NCI-H2107 treated with DMSO at 0.1 percent for 48 hours (cell line): Measurements from ENCODE around the gene EIF5A.
"Not testable (repeated sequence)": the region's sequence is repeated elsewhere in the genome, so short reads cannot be mapped to it uniquely, and the experiment has no call there.

Source experiments
- DNase-seq: peaks from one replicate; lab custom pipeline; 2025; ENCODE audit not compliant: unreplicated experiment; lab: John Stamatoyannopoulos, UW

The EIF5A gene

DNA sequence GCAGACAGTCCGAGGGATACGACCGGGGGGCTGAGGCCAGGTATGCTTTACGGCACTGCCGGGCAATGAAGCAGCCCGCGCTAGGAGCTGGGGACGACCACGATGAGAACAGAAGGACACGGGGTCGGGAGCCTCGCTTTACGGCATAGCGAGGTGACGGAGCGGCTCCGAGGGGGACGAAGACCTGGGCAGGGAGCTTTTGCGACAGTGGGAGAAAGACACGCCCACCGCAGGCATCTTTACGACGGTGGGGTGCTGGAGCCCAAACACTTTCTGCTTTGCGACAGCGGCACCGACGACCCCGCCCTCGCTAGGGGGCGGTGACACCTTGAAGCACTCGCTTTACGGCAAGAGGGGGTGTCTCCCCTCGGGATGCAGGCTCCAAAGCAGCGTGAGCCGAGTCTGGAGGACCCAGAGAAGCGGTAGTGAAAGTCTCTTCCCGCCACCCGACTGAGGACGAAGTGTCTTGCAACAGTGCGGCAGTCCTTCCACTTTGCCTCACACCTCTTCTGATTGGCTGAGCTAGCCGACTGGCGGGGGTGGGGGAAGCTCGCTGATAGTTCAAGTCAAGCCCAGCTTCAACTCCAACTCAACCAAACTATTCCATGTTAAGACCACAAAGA, 22.1 kb downstream of the EIF5A start:
- peak; percentile 95 for DNase-seq

DNA sequence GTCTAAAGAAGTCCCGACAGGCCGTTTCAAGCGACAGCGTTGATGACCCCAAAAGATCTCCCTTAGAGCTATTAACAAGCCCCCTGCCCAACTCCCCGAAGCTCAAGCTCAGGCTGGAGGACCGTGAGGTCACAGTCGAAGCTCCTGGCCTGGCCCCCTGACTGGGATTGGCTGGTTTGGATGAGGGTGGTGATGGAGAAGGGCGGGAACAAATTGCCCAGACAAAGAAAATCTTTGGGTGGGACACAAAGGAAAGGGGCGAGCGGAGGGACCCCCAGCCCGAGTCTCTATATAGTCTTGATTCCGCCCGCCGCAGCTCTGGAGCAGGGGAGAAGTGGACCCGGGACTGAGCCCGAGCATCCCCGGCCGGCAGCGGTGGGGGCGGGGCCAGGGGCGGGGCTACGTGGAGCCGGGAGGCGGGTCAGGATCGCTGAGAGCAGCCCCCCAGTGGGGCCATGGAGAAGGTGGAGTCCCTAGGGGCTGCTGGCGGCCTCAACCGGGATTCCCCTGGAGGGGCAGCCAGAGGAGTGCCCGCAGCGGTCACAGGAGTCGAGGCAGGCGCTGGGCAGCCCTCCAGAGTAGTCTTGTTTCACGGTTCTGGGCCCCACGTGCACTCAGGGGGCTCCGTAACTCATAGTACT, 22.7 kb downstream of the EIF5A start:
- peak; percentile 62 for DNase-seq

DNA sequence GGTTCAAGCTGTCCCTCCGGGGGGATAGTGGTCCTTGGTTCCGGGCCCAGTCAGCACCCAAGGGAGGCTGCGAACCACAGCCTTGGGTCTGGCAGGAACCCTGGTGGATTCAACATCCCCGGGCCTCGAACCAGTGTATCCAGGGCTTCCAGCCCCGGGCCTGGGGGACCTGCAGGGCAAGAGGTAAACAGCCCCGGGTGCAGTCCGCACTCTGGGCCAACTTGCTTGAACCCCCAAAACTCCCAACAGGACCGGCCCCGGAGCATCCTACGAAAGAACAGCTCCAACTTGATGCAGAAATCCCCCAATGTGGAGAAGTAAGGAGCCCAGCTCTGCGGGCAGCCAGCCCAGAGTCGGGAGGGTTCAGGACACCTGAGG, 23.2 kb downstream of the EIF5A start:
- no peak for DNase-seq

GRCh38 chr17:7332111-7332510, 24.7 kb downstream of the EIF5A start:
- no peak for DNase-seq

GRCh38 chr17:7332600-7333069, 25.2 kb downstream of the EIF5A start:
- not testable (repeated sequence) for DNase-seq

- no peak for DNase-seq
Observed at GRCh38 chr17:7334938-7335538, 27.6 kb downstream of the EIF5A start.

DNA sequence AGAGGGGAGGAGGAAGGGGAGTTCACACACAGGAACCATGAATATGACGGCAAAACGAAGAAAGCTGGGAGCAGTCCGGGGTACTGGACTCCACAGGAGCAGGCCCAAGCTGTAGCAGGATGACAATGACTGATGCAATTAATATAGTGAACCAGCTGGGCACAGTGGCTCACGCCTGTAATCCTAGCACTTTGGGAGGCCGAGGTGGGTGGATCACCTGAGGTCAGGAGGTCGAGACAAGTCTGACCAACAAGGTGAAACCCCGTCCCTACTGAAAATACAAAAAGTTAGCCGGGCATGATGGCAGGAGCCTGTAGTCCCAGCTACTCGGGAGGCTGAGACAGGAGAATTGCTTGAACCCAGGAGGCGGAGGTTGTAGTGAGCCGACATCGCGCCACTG, 28.3 kb downstream of the EIF5A start:
- not testable (repeated sequence) for DNase-seq

GRCh38 chr17:7336240-7337175, 29.1 kb downstream of the EIF5A start, which contains the start of gene ACAP1:
ACAP1 (plus strand) TSS chr17:7336529; CDS start chr17:7336735, 206 bp downstream.
- no peak for DNase-seq

- not testable (repeated sequence) for DNase-seq
Observed at GRCh38 chr17:7337600-7337999, 30.2 kb downstream of the EIF5A start.

GRCh38 chr17:7340179-7340578, 32.8 kb downstream of the EIF5A start:
- DNase-seq = no peak

- no peak for DNase-seq
Observed at GRCh38 chr17:7341842-7342241, 34.4 kb downstream of the EIF5A start.

- DNase-seq = no peak
Observed at GRCh38 chr17:7343250-7343649, 35.8 kb downstream of the EIF5A start.

GRCh38 chr17:7346761-7347614, 39.6 kb downstream of the EIF5A start:
- DNase-seq = no peak

DNA sequence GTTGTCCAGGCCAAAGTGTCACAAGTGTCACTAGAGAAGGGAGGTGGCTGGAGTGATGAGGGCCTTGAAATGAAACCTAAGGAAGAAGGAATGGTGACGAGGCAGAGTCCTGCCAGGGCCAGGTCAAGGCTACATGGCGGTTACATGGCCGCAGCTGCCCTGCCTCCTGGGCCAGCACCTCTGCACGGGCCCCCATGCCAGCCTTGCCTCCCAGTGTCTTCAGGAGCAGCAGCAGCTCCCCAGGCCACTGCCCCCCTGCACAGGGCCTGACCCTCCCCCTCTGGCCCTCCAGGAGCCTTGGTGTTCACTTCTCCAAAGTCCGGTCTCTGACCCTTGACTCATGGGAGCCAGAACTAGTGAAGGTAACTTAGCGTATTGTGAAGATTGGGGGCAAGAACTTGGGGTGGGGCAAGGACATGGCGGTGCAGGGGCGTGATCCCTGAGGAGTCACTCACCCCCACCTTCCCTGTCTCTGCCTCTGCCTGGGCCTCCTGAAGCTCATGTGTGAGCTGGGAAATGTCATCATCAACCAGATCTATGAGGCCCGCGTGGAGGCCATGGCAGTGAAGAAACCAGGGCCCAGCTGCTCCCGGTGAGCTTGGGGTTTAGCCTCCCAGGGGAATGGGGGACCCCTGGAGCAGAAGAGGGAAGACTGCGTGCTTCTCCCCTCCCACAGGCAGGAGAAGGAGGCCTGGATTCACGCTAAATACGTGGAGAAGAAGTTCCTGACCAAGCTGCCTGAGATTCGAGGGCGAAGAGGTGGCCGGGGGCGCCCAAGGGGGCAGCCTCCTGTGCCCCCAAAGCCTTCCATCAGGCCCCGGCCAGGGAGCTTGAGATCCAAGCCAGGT, 40.4 kb downstream of the EIF5A start:
- DNase-seq = no peak

- DNase-seq = no peak
Observed at GRCh38 chr17:7348478-7349242, 41.2 kb downstream of the EIF5A start.

DNA sequence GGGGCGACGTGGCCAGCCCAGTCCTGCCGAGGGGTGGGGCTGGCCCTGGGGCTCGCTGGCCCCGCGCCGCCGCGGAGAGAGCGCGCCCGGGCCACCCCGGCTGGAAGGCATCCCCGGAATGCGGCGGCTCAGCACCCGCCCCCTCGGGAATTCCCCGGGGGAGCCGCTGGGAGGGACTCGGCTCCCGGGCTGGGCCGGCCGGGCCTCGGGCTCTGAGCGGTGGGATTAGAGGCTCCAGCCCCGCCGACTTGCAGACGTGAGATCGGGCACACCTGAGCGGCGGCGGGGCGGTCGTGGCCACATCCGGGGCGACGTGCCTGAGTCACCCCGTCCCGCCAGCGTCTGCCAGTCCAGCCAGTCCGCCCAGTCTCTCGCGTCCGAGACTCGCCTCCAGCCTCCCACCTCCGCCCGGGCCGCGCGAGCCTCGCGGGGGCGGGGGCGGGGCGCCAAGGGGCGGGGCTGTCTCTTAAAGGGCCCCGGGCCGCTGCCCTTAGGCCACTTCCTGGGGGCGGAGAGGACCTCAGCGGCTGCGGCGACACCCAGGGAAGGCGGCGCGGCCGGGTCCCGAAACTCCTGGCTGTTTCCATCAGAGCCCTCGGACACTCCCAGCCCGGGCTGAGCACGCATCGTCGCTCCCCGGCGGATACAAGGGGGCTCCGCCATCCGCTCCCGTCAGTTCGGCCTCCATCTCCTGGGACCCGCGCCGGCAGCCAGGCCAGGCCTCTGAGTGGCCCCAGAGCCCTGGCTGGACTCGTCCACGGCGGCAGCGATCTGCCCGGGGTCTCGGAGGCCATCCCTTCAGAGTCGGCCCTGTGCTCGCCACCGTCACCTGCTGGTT, 44.5 kb downstream of the EIF5A start, which contains the start of gene KCTD11:
KCTD11 (plus strand) TSS at position 498 of the 838 bp plus-strand sequence.
- DNase-seq = no peak

DNA sequence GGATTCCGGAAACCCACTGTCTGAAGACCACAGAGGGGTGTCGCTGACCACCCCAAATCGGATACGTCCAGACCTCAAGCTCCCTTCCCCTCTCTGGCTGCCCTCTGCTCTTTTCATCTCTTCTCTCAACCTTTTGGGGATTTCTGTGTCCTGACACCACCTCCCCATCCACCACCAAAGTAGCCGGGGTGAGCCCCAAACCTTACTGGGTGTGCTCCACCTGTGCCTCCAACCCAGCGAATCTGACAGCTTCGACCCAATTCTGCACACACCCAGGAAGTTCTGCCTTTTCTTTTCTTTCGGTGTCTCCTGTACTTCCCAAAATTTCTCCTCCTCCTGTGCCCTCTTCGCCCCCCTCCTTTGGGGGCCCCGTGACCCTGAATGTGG, 45.1 kb downstream of the EIF5A start:
- DNase-seq = no peak
